Body of pancreas (tissue), 4 donors: ENCODE measurements around the gene STEEP1. TPM values are rescaled to one million over a fixed set of nuclear protein-coding genes. Genes with fewer than 3 reads are reported as not detected.

ENCODE experiments used
- ATAC-seq: fragments of 150-250 bp; one replicate; pipeline ENCODE4 v1.9.1; 2016
- DNase-seq, 4 donors: peaks; one replicate each; pipeline ENCODE4 v3.0.0-alpha.2; 2019
- H3K27ac ChIP-seq, 4 donors: fragments of 200-600 bp; sonication (generic); 1 replicate in 3 of 4; 2 replicates in 1 of 4; pipeline versions ENCODE4 v1.5.1 to v1.6.1; 2016 to 2019; ENCODE audit warnings: mild to moderate bottlenecking in 1 of 4, mixed read lengths in 1 of 4, moderate library complexity in 1 of 4
- H3K27me3 ChIP-seq, 2 donors: fragments of 200-600 bp; sonication (generic); one replicate each; pipeline ENCODE4 v1.6.0; 2016; ENCODE audit warnings: mild to moderate bottlenecking in 1 of 2
- H3K36me3 ChIP-seq, 2 donors: fragments of 200-600 bp; sonication (generic); replicated peaks in 1 of 2; 2 replicates each; pipeline ENCODE4 v1.5.1; 2016; ENCODE audit warnings: low read depth in 2 of 2; ENCODE audit not compliant: insufficient read depth in 1 of 2
- H3K4me1 ChIP-seq: fragments of 200-600 bp; sonication (generic); one replicate; pipeline ENCODE4 v1.6.0; 2016
- H3K4me3 ChIP-seq, 2 donors: fragments of 200-600 bp; sonication (generic); 1 replicate in 1 of 2; 2 replicates in 1 of 2; pipeline ENCODE4 v1.5.1; 2016 to 2019
- H3K9me3 ChIP-seq, 3 donors: fragments of 200-600 bp; sonication (generic); 1 replicate in 2 of 3; 2 replicates in 1 of 3; pipeline ENCODE4 v1.5.1; 2016
- CTCF ChIP-seq, 7 experiments: fragments of 450-650 bp in 4 of 7; fragments of 200-600 bp in 3 of 7; sonication (generic) in 3 of 7; IDR thresholded peaks; one replicate each; pipeline ENCODE4 v1.5.1; 2016 to 2019; ENCODE audit warnings: antibody characterized with exemption in 7 of 7
- POLR2A ChIP-seq, 3 donors: fragments of 450-650 bp; IDR thresholded peaks; one replicate each; pipeline ENCODE4 v1.6.1; 2016; ENCODE audit warnings: antibody characterized with exemption in 3 of 3, mild to moderate bottlenecking in 2 of 3
- WGBS, 2 donors: methylation state at CpG; one replicate each; pipeline ENCODE4 v1.1.5; 2017; 5-methylcytosine and 5-hydroxymethylcytosine counted together
- intact Hi-C: fragments of 100-400 bp; cut with DNase I; formaldehyde crosslinking; loops from one replicate; pipeline ENCODE4 v1.15.1; 2023
- total RNA-seq, 2 donors: library from RNA; depleted of rRNA; stranded (reverse); fragments of >200 nt; gene quantifications; one replicate each; pipeline ENCODE4 v1.1.0, GENCODE V29; 2016

The STEEP1 gene
- total RNA-seq, 2 donors from 2014 or later: 8.2 to 17.4 TPM

- TF ChIP-seq POLR2A (IDR thresholded peaks at IDR 0.05) (no peak), CTCF (IDR thresholded peaks at IDR 0.05) (no peak)
- Histone ChIP-seq H3K4me1 (no peaks in the 10 kb centered on the region), H3K9me3 (no peaks in the 10 kb centered on the region), H3K36me3 (no peaks in the 10 kb centered on the region), H3K4me3 (no peak overlapping the region), H3K27ac (no peak overlapping the region), H3K27me3 (no peaks in the 10 kb centered on the region)
- WGBS, 2 donors: 94% methylated on average over 2 of the region's 2 CpGs; no CpG with 5 or more reads in 1 of the 2 donors
- DNase-seq (no peak), ATAC-seq (no peak)
- intact Hi-C loops: no loop called here
Observed at GRCh38 chrX:119492463-119492862, 72.7 kb downstream of the STEEP1 start.

- Histone ChIP-seq H3K4me3 (no peak overlapping the region), H3K4me1 (no peaks in the 10 kb centered on the region), H3K36me3 (no peaks in the 10 kb centered on the region), H3K27ac (no peak overlapping the region), H3K27me3 (no peaks in the 10 kb centered on the region), H3K9me3 (no peaks in the 10 kb centered on the region)
- no peak for TF ChIP-seq POLR2A (IDR thresholded peaks at IDR 0.05)
- no peak for TF ChIP-seq CTCF (IDR thresholded peaks at IDR 0.05)
- intact Hi-C loops: no loop called here
- ATAC-seq: no peak
- WGBS, 2 donors: 58 to 72% methylated on average over 5 to 13 of the region's 13 CpGs
- DNase-seq: no peak
Observed at GRCh38 chrX:119489212-119490074, 75.8 kb downstream of the STEEP1 start.

- Histone ChIP-seq H3K27ac (no peak overlapping the region), H3K4me3 (no peak overlapping the region), H3K4me1 (no peaks in the 10 kb centered on the region), H3K27me3 (no peaks in the 10 kb centered on the region), H3K36me3 (no peaks in the 10 kb centered on the region), H3K9me3 (no peaks in the 10 kb centered on the region)
- ATAC-seq (peak; percentile 72), DNase-seq (peak; percentile 67 to 80 (median 72))
- 2 to 3% methylated on average over 6 to 7 of the region's 8 CpGs for WGBS, 2 donors
- TF ChIP-seq CTCF (IDR thresholded peaks at IDR 0.05) (peak; percentile 43 to 71 (median 62)), POLR2A (IDR thresholded peaks at IDR 0.05) (no peak)
- intact Hi-C loops: no loop called here
Observed at GRCh38 chrX:119488749-119489148, 76.5 kb downstream of the STEEP1 start.

Other genes with a start within 250 kb of the STEEP1 start
- gene SLC25A43, start 166.1 kb downstream of the STEEP1 start, total RNA-seq: 10 to 100 TPM; 10.6 to 13.8 TPM
- 100 to 1,000 TPM in 1 of 2 donors, 10 to 100 TPM in 1; 92.9 to 235 TPM for gene SLC25A5, start 97.0 kb downstream of the STEEP1 start, total RNA-seq
- 10 to 100 TPM; 23.1 to 35.9 TPM for gene UBE2A, start 9.2 kb upstream of the STEEP1 start, total RNA-seq
- gene NKRF, start 41.0 kb upstream of the STEEP1 start, total RNA-seq: 1 to 10 TPM; 3.9 to 4.0 TPM
- 1 to 10 TPM; 4.9 to 6.7 TPM for gene SEPTIN6, start 127.8 kb upstream of the STEEP1 start, total RNA-seq
- gene SOWAHD, start 193.2 kb upstream of the STEEP1 start, total RNA-seq: 1 to 10 TPM in 1 of 2 donors, not detected in 1; 2.6 TPM
- gene RPL39, start 226.2 kb upstream of the STEEP1 start, total RNA-seq: 100 to 1,000 TPM; 497 to 592 TPM